ENCODE measurements around the gene INPP4B.

GRCh38 chr4:142614621-142615323 is 231.3 kb downstream of the INPP4B start:
- TF ChIP-seq POLR2A (IDR thresholded peaks at IDR 0.05): no peak
- TF ChIP-seq, protein P1, sequence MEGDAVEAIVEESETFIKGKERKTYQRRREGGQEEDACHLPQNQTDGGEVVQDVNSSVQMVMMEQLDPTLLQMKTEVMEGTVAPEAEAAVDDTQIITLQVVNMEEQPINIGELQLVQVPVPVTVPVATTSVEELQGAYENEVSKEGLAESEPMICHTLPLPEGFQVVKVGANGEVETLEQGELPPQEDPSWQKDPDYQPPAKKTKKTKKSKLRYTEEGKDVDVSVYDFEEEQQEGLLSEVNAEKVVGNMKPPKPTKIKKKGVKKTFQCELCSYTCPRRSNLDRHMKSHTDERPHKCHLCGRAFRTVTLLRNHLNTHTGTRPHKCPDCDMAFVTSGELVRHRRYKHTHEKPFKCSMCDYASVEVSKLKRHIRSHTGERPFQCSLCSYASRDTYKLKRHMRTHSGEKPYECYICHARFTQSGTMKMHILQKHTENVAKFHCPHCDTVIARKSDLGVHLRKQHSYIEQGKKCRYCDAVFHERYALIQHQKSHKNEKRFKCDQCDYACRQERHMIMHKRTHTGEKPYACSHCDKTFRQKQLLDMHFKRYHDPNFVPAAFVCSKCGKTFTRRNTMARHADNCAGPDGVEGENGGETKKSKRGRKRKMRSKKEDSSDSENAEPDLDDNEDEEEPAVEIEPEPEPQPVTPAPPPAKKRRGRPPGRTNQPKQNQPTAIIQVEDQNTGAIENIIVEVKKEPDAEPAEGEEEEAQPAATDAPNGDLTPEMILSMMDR (IDR thresholded peaks at IDR 0.05): no peak

Measured in body of pancreas (tissue), 4 donors.